Measurements from ENCODE around the gene CISD3.

DNA sequence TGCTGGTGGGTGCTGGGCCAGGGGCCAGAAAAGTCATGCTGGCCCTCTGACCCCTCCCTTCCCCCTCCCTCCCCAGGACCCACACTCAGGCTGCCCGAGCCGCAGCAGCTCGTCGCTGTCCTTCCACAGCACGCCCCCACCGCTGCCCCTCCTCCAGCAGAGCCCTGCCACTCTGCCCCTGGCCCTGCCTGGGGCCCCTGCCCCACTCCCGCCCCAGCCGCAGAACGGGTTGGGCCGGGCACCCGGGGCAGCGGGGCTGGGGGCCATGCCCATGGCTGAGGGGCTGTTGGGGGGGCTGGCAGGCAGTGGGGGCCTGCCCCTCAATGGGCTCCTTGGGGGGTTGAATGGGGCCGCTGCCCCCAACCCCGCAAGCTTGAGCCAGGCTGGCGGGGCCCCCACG is 8.3 kb upstream of the CISD3 start:
- TF ChIP-seq EZH2 (IDR thresholded peaks at IDR 0.05) (no peak), POLR2AphosphoS5 (IDR thresholded peaks at IDR 0.05; ENCODE audit: borderline replicate concordance, low read depth, low read length) (no peak)

All from SK-N-MC (cell line).